HG02870 (cell line): ENCODE measurements around the gene FGR.
A peak's percentile ranks its signal among the peaks of the same experiment; 100 is the strongest.

Source experiments
- ATAC-seq: cut with Tn5 transposase; IDR thresholded peaks from one replicate; pipeline ENCODE4 v1.9.1; 2021; ENCODE audit warnings: mild to moderate bottlenecking, moderate library complexity; ENCODE audit not compliant: unreplicated experiment

FGR gene

DNA sequence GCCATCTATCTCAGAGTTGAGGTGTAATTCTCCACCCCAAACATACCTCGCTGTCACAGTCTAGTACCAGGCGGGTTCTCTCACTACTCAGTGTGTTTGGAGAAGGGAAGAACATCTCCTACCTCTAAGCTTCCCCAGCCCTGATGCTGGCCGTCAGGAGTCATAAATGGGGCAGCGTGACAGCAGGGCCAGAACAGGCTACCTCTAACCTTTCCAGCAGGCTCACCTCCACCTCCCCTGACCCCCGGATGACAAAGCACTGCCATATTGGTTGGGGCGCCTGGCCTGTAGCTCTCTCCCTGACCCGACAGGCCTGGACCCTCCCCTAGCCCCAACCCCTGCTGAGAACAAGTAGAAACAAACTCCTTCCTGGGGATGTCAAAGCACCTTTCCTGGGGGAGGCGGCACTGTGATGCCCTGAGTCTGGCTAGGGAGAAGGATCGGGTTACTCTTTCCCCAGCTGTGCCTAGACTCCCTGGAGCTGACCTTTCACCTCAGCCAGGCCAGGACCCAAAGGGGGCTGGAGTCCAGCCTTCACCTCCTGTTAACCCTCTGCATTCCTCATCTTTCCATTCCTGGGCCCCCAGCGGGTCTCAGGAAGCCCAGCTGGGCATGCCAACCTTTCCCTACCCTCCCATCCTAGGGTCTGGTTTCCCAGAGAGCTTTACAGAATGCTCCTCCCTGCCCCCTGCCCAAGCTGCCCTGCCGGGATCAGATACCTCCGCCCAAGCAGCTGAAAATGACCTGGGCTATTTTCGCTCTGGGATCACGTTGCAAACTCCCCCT, 65.3 kb downstream of the FGR start:
- no peak for ATAC-seq

DNA sequence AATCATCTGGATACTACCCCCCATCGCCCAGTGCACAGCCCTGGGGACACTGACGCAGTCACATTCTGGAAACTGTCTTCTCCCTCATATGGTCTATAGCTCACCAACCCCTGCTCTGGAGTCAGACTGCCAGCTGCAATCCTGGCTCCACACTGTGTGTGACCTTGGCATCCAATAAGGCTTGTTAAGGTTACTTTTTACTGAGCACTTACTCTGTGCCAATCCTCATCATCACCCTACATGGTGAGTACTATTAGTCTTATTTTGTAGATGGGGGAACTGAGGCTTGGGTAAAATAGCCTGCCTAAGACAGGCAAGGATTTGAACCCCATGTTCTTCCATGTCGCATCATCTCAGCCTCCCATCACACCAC, 65.9 kb downstream of the FGR start:
- ATAC-seq: no peak

DNA sequence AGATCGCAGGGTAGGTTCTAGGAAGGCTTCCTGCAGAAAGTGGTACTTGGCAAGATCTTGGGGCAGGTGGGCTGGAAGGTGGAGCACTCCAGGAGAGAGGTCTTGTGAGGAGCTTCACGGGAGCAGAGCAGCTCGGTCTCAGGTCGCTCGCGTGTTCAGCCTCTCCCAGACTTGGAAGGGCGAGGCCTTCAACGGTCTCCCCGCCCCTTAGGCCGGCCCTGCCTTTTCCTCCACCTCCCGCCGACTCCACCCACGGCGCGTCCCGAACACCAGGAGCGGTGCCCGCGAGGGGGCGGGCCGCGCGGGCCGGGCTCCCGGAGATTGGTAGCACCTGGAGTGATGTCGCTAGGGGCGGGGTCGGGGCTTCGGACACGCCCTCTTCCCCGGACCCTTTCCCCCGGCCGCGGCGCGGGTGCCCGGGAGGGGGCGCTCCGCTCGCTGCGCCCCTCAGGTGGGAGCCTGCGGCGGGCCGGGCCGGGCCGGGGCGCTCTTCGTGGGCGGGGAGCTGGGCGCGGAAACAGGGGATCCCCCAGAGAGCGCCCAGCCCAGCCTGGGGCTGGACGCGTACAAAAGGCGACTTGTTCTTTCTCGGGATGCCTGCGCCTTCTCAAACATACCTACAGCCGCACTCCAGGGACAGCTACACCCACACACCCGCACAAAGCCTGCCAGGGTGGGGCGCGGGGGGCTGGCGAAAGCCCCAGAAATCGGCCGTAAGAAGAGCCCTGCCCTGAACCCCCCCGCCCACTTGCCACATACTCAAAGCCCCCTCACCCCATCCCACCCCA, 66.5 kb downstream of the FGR start:
- ATAC-seq: peak; percentile 87

GRCh38 chr1:27567971-27568299, 67.0 kb downstream of the FGR start:
- ATAC-seq: peak; percentile 4

- ATAC-seq: no peak
These were observed 67.8 kb downstream of the FGR start for GRCh38 chr1:27567146-27567526.

GRCh38 chr1:27566462-27567145, 68.4 kb downstream of the FGR start:
- no peak for ATAC-seq

- no peak for ATAC-seq
These were observed 70.0 kb downstream of the FGR start for GRCh38 chr1:27564710-27565649.

- no peak for ATAC-seq
These were observed 71.2 kb downstream of the FGR start for GRCh38 chr1:27563591-27564471.

- ATAC-seq: no peak
These were observed 71.7 kb downstream of the FGR start for GRCh38 chr1:27563341-27563590.

DNA sequence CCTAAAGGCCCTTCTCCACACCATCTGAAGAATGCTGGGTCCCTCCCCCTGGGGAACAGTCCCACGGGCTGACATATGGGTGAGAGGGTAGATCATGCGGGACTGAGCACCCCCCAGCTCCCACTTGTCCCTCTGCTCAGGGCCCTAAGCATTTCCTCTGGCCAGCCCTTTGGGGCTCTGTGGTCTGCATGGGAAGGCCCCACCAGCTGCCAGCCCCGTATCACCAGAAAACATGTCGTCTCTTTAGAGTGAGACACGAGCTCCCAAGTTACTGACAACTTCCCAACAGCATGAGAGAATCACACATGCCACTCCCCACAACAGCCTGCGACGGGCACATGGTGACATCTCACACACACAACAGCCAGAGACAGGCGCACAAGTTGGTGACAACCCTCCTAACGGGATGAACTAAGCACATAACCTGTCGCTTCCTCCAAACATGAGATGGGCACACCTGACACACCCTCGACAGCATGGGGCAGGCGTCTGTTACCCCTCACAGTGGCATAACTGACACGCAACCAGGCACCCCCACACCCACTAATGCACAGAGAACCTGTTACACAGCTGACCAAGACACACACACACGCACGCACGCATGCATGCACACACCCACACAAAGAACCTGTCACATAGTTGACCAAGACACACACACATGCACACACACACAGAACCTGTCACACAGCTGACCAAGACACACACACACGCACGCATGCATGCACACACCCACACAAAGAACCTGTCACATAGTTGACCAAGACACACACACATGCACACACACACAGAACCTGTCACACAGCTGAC, 72.2 kb downstream of the FGR start:
- ATAC-seq: no peak
